ENCODE results near the gene MINDY2. TPM values are rescaled to one million over a fixed set of nuclear protein-coding genes. Genes with fewer than 3 reads are reported as not detected.

Gene MINDY2, protein sequence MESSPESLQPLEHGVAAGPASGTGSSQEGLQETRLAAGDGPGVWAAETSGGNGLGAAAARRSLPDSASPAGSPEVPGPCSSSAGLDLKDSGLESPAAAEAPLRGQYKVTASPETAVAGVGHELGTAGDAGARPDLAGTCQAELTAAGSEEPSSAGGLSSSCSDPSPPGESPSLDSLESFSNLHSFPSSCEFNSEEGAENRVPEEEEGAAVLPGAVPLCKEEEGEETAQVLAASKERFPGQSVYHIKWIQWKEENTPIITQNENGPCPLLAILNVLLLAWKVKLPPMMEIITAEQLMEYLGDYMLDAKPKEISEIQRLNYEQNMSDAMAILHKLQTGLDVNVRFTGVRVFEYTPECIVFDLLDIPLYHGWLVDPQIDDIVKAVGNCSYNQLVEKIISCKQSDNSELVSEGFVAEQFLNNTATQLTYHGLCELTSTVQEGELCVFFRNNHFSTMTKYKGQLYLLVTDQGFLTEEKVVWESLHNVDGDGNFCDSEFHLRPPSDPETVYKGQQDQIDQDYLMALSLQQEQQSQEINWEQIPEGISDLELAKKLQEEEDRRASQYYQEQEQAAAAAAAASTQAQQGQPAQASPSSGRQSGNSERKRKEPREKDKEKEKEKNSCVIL
- total RNA-seq, result 10 to 100 TPM in 1 of 2 donors, 1 to 10 TPM in 1; 8.3 to 13.8 TPM

DNA sequence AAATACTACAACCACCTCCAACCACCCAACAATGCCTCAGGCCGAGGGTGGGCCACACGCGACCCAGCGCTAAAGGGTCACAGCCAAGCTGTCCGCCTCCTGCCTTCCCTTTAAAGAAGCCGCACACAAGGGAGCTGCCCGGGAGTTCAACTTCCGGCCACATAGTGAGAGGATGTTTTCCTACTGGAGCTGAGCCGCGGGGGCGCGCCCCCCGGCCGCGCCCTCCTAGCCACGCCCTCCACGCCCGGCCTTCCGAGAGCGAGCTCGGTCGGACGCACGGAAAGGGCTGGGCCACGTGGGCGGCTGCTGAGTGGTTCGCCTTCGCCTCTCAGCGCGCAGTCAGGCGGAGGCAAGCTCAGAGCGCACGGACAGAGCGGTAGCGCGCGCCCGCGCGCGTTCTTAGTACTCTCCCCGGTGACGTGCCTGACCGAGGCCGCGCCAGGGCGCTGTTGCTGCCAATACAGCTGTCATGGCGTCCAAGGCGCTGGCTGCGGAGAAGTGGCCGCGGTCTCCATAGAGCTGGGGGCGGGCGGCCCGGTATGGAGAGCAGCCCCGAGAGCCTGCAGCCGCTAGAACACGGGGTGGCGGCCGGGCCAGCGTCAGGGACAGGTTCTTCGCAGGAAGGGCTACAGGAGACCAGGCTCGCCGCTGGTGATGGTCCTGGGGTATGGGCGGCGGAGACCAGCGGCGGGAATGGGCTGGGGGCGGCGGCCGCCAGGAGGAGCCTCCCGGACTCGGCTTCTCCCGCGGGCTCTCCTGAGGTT is at the start of gene MINDY2:
MINDY2 (plus strand) TSS at position 446 of the 764 bp plus-strand sequence; CDS start at position 540, 94 bp downstream.

DNA sequence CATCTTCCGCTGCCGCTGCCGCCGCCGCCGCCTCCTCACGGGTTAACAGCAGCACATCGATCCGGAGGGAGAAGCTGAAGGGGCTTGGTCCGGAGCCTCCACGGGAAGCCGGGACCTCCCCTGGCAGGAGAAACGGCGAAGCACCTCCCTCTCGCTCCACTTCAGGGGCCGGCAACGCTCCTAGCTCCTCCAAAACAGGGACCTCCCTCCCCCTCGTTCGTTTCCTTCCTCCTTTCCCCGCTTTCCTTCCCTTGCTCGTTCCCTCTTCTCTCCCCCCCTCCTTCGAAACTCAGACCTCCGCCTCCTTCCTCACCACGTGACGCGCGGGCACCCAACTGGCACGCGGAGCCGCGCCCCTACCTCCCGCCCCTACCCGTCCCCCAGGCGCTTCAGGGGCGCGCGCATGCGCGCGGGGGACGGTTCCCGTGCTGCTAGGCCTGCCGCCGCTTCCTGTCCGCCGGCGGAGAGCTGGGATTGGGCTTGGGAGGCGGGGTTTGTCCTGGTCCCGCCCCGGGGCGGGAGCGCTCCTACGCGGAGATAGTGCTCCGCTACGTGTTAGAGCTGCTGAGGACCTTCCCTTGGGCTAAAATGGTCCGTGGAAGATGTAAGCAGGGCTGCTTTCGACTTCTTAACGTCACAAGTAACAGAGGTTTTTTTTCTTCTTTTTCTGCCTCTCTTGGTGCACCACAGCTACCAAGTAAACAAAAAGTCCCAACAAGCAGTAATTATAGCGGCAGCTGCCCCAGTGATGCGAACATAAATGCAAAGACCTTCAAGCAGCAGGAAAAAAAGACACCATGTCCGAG is 21.4 kb upstream of the MINDY2 start, which contains the start of gene ADAM10:
ADAM10 (minus strand) TSS at position 176 of the 806 bp plus-strand sequence; CDS start at position 3, 173 bp downstream.

Small RNA genes within 50 kb of the gene (small RNA-seq; reads per million reads assigned to genes)
- gene RF00012 (0 to 0.09 reads per million in 2 donors), gene ZNF444P1 (0 reads per million in 2 donors)

Other genes with a start within 250 kb of the MINDY2 start
- gene ADAM10, start 21.6 kb upstream of the MINDY2 start, total RNA-seq, result 100 to 1,000 TPM in 1 of 2 donors, 10 to 100 TPM in 1; 86.3 to 145 TPM
- gene SLTM, start 162.4 kb downstream of the MINDY2 start, total RNA-seq, result 10 to 100 TPM; 45.8 to 52.9 TPM
- gene RNF111, start 216.4 kb downstream of the MINDY2 start, total RNA-seq, result 10 to 100 TPM; 23.4 to 29.6 TPM

Measured in melanocyte of skin (primary cell).